SK-N-DZ (cell line): ENCODE results near the gene UQCRC1.
"Not testable (repeated sequence)": the region's sequence is repeated elsewhere in the genome, so short reads cannot be mapped to it uniquely, and the experiment has no call there.

Experiments
- DNase-seq: peaks from one replicate; pipeline ENCODE4 v3.0.0-alpha.2; 2015; ENCODE audit warnings: low spot score
- small RNA-seq, 2 experiments: library from RNA; depleted of rRNA; stranded (forward); fragments of <200 nt; gene quantifications; one replicate each; pipeline ENCODE3, GENCODE V24; 2014

The UQCRC1 gene

DNA sequence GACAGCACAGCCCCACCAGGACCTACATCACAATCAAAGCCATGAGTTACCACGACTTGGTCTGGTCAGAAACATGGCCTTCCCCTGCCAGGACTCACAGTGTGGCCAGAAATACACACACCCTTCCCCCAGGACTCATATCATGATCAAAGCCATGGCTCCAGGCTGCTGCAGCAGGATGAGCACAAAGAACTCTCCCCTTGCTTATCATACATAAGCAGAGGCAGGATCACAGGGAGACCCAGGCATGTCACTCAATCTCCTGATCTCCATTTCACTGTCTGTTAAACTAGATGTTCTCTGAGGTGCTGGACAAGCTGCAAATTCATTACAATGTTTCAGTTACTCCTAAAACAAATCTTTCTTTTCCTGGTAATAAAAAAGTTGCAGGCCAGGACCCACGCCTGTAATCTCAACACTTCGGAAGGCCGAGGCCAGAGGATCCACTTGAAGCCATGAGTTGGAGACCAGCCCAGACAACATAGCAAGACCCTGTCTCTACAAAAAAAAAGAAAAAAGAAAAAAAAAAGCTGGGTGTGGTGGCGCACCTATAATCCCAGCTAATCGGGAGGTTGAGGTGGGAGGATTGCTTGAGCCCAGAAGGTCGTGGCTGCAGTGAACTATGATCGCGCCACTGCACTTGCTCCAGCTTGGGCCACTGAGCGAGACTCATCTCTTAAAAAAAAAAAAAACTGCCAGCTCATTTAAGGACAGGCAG, 54.1 kb downstream of the UQCRC1 start:
- peak; percentile 24 for DNase-seq

- DNase-seq = no peak
Measured at GRCh38 chr3:48553886-48554845, 55.3 kb downstream of the UQCRC1 start.

DNA sequence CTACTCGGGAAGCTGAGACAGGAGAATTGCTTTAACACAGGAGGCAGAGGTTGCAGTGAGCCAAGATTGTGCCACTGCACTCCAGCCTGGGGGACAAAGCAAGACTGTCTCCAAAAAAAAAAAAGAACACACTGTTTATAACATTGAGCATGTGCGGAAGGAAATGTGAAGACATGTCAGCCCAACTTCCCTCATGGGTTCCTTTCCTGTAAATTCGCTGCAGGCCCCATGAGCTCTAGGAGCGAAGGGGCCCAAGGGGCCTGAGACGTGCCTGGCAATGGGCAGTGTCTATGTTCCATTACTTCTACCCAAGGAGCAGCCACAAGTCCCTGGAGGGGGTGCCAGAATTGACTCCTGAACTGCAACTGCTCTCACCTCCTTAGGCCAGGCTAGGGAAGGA, 56.1 kb downstream of the UQCRC1 start:
- no peak for DNase-seq

DNA sequence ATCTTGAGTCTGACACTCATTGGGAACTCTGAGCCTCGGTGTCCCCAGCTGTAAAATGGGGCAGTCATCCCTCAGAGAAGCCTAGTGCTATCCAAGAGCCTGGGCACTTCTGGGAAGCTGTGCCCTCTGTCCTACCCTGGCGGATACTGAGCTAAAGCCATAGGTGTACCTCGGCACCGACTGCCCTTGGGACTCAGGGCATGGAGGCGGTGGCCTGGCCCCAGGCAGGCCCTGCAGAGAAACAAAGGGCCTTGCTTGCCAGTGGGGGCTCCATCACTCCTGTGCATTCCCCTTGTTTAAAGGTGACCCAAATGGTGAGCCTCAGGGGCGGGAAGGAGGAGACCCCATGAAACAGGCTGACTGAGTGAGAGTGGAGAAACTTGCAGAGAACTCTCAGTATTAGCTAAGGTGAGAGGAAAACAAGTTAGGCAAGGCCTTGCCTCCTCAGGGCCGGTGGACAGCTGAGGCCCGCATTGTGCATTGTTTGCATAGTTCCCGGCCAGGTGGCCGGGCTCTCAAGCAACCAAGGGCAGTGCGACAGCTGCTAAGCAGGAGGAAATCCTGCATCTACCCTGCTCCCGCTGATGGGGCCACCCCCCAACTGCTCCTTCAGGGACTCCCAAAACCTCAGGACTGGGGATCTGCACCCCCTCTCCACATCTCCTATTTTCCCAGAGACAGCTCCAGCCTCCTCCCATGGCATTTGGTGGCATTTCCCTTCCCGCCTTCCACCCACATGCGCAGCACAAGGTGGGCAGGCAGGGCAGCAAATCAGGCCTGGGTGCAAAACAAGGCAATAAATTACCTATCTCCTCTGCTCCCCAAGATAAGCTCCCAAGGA, 57.1 kb downstream of the UQCRC1 start:
- no peak for DNase-seq

GRCh38 chr3:48551651-48552050, 57.8 kb downstream of the UQCRC1 start:
- DNase-seq = not testable (repeated sequence)

Small RNA genes lying within 50 kb of the gene (small RNA-seq; reads per million reads assigned to genes)
- gene MIR6823 = 0 reads per million in 2 experiments
